Measurements from ENCODE around the gene LRP2BP.

The LRP2BP gene

GRCh38 chr4:185395238-185395955, at the start of gene LRP2BP:
LRP2BP (minus strand) TSS chr4:185395924; CDS start chr4:185378186, 17,738 bp downstream.
- H3K4me1 Mint-ChIP-seq (ENCODE audit: low read depth) = peaks cover 23% of the 10 kb centered on the region
- H3K27ac Mint-ChIP-seq = peak within 1 kb of the TSS; percentile 84
- H3K36me3 Mint-ChIP-seq (ENCODE audit: low read depth) = peaks cover 32% of the 10 kb centered on the region
- H3K27me3 Mint-ChIP-seq = peaks cover 7% of the 10 kb centered on the region
- intact Hi-C loops (cut with micrococcal nuclease) = loop anchor here (1.0 to 10.0 kb wide), 3 partner anchors 10 to 797 kb away; partner anchors contain the start of genes CFAP97, CYP4V2 and SNX25
- H3K9me3 Mint-ChIP-seq = no peaks in the 10 kb centered on the region
- peak within 1 kb of the TSS; percentile 84 for H3K4me3 Mint-ChIP-seq

- no peak overlapping the region for H3K4me3 Mint-ChIP-seq
- H3K27ac Mint-ChIP-seq = no peak overlapping the region
- H3K4me1 Mint-ChIP-seq (ENCODE audit: low read depth) = no peaks in the 10 kb centered on the region
- intact Hi-C loops (cut with micrococcal nuclease) = no loop called here
- peaks cover 9% of the 10 kb centered on the region for H3K27me3 Mint-ChIP-seq
- H3K9me3 Mint-ChIP-seq = no peaks in the 10 kb centered on the region
- H3K36me3 Mint-ChIP-seq (ENCODE audit: low read depth) = no peaks in the 10 kb centered on the region
Observed at GRCh38 chr4:185445209-185445608, 49.5 kb upstream of the LRP2BP start.

GRCh38 chr4:185441479-185441878, 45.8 kb upstream of the LRP2BP start:
- Mint-ChIP-seq H3K4me3 (no peak overlapping the region), H3K4me1 (ENCODE audit: low read depth) (no peaks in the 10 kb centered on the region), H3K27me3 (peaks cover 5% of the 10 kb centered on the region), H3K36me3 (ENCODE audit: low read depth) (no peaks in the 10 kb centered on the region), H3K9me3 (no peaks in the 10 kb centered on the region), H3K27ac (no peak overlapping the region)
- intact Hi-C loops (cut with micrococcal nuclease) = no loop called here

- H3K4me1 Mint-ChIP-seq (ENCODE audit: low read depth) = no peaks in the 10 kb centered on the region
- intact Hi-C loops (cut with micrococcal nuclease) = no loop called here
- H3K36me3 Mint-ChIP-seq (ENCODE audit: low read depth) = no peaks in the 10 kb centered on the region
- H3K4me3 Mint-ChIP-seq = no peak overlapping the region
- peaks cover 12% of the 10 kb centered on the region for H3K27me3 Mint-ChIP-seq
- no peak overlapping the region for H3K27ac Mint-ChIP-seq
- no peaks in the 10 kb centered on the region for H3K9me3 Mint-ChIP-seq
Observed at GRCh38 chr4:185437809-185438208, 42.1 kb upstream of the LRP2BP start.

- H3K4me3 Mint-ChIP-seq = no peak overlapping the region
- intact Hi-C loops (cut with micrococcal nuclease) = no loop called here
- no peak overlapping the region for H3K27ac Mint-ChIP-seq
- H3K36me3 Mint-ChIP-seq (ENCODE audit: low read depth) = no peaks in the 10 kb centered on the region
- H3K4me1 Mint-ChIP-seq (ENCODE audit: low read depth) = no peaks in the 10 kb centered on the region
- no peaks in the 10 kb centered on the region for H3K9me3 Mint-ChIP-seq
- peaks cover 18% of the 10 kb centered on the region for H3K27me3 Mint-ChIP-seq
Observed at GRCh38 chr4:185435466-185435865, 39.7 kb upstream of the LRP2BP start.

GRCh38 chr4:185429660-185430059, 33.9 kb upstream of the LRP2BP start:
- Mint-ChIP-seq H3K4me1 (ENCODE audit: low read depth) (peaks cover 12% of the 10 kb centered on the region), H3K27ac (no peak overlapping the region), H3K9me3 (no peaks in the 10 kb centered on the region), H3K27me3 (peaks cover 40% of the 10 kb centered on the region), H3K36me3 (ENCODE audit: low read depth) (peaks cover 11% of the 10 kb centered on the region), H3K4me3 (no peak overlapping the region)
- intact Hi-C loops (cut with micrococcal nuclease) = loop anchor here (10.0 kb wide), 1 partner anchor 225 kb away; the partner anchor contains the start of genes CFAP97 and SNX25

GRCh38 chr4:185426960-185427688, 31.4 kb upstream of the LRP2BP start:
- Mint-ChIP-seq H3K27ac (no peak overlapping the region), H3K36me3 (ENCODE audit: low read depth) (peaks cover 20% of the 10 kb centered on the region), H3K9me3 (no peaks in the 10 kb centered on the region), H3K4me1 (ENCODE audit: low read depth) (peaks cover 27% of the 10 kb centered on the region), H3K4me3 (no peak overlapping the region), H3K27me3 (peaks cover 36% of the 10 kb centered on the region)
- intact Hi-C loops (cut with micrococcal nuclease) = loop anchor here (10.0 kb wide), 1 partner anchor 222 kb away; the partner anchor contains the start of genes CFAP97 and SNX25

GRCh38 chr4:185425647-185426352, 30.1 kb upstream of the LRP2BP start, which contains the start of gene UFSP2:
UFSP2 (minus strand) TSS chr4:185425964; CDS start chr4:185425868, 96 bp downstream.
- Mint-ChIP-seq H3K27me3 (peaks cover 28% of the 10 kb centered on the region), H3K9me3 (no peaks in the 10 kb centered on the region), H3K4me1 (ENCODE audit: low read depth) (peaks cover 36% of the 10 kb centered on the region), H3K4me3 (peak within 1 kb of the TSS; percentile 79), H3K36me3 (ENCODE audit: low read depth) (peaks cover 30% of the 10 kb centered on the region), H3K27ac (peak within 1 kb of the TSS; percentile 94)
- intact Hi-C loops (cut with micrococcal nuclease) = loop anchor here (1.0 to 10.0 kb wide), 4 partner anchors 15 to 221 kb away; partner anchors contain the start of genes ANKRD37, CCDC110, CFAP97 and SNX25

- Mint-ChIP-seq H3K4me3 (peak overlapping the region; percentile 79), H3K4me1 (ENCODE audit: low read depth) (peaks cover 36% of the 10 kb centered on the region), H3K27me3 (peaks cover 23% of the 10 kb centered on the region), H3K36me3 (ENCODE audit: low read depth) (peaks cover 30% of the 10 kb centered on the region), H3K27ac (peak overlapping the region; percentile 94), H3K9me3 (no peaks in the 10 kb centered on the region)
- intact Hi-C loops (cut with micrococcal nuclease) = loop anchor here (1.0 to 10.0 kb wide), 4 partner anchors 14 to 220 kb away; partner anchors contain the start of genes ANKRD37, CCDC110, CFAP97 and SNX25
Observed at GRCh38 chr4:185424905-185425646, 29.4 kb upstream of the LRP2BP start.

- Mint-ChIP-seq H3K4me3 (no peak overlapping the region), H3K4me1 (ENCODE audit: low read depth) (peaks cover 34% of the 10 kb centered on the region), H3K36me3 (ENCODE audit: low read depth) (peaks cover 61% of the 10 kb centered on the region), H3K27me3 (peaks cover 2% of the 10 kb centered on the region), H3K27ac (no peak overlapping the region), H3K9me3 (no peaks in the 10 kb centered on the region)
- intact Hi-C loops (cut with micrococcal nuclease) = loop anchor here (10.0 kb wide), 1 partner anchor 217 kb away; the partner anchor contains the start of genes CFAP97 and SNX25
Observed at GRCh38 chr4:185421366-185422124, 25.8 kb upstream of the LRP2BP start.

- H3K4me1 Mint-ChIP-seq (ENCODE audit: low read depth) = peaks cover 18% of the 10 kb centered on the region
- H3K27me3 Mint-ChIP-seq = no peaks in the 10 kb centered on the region
- no peak overlapping the region for H3K27ac Mint-ChIP-seq
- H3K9me3 Mint-ChIP-seq = no peaks in the 10 kb centered on the region
- no peak overlapping the region for H3K4me3 Mint-ChIP-seq
- intact Hi-C loops (cut with micrococcal nuclease) = no loop called here
- H3K36me3 Mint-ChIP-seq (ENCODE audit: low read depth) = peaks cover 58% of the 10 kb centered on the region
Observed at GRCh38 chr4:185416955-185417354, 21.2 kb upstream of the LRP2BP start.

- H3K9me3 Mint-ChIP-seq = peaks cover 8% of the 10 kb centered on the region
- peak overlapping the region; percentile 81 for H3K27ac Mint-ChIP-seq
- peaks cover 23% of the 10 kb centered on the region for H3K4me1 Mint-ChIP-seq (ENCODE audit: low read depth)
- no peak overlapping the region for H3K4me3 Mint-ChIP-seq
- peaks cover 50% of the 10 kb centered on the region for H3K36me3 Mint-ChIP-seq (ENCODE audit: low read depth)
- intact Hi-C loops (cut with micrococcal nuclease) = no loop called here
- no peaks in the 10 kb centered on the region for H3K27me3 Mint-ChIP-seq
Observed at GRCh38 chr4:185412412-185412811, 16.7 kb upstream of the LRP2BP start.

Data from dendritic cell treated with granulocyte-macrophage colony-stimulating factor and Interleukin-4, amounts not matched to agents 40 ng/mL and 50 ng/mL, for 4 days (primary cell).